CD14-positive monocyte (primary cell): Measurements from ENCODE around the gene RNF130. TPM values are rescaled to one million over a fixed set of nuclear protein-coding genes. Genes with fewer than 3 reads are reported as not detected.
"Not testable (repeated sequence)": the region's sequence is repeated elsewhere in the genome, so short reads cannot be mapped to it uniquely, and the experiment has no call there.

Experiments used
- DNase-seq, 3 donors: peaks; one replicate each; pipeline ENCODE4 v3.0.0-alpha.2; 2011 to 2022
- H2AFZ ChIP-seq: 2 replicates; pipeline ENCODE4 v1.6.0; 2012; ENCODE audit warnings: mild to moderate bottlenecking, low read depth, low read length, inconsistent platforms; ENCODE audit not compliant: insufficient read depth, poor library complexity, severe bottlenecking
- H3K27ac ChIP-seq, 2 donors: 1 replicate in 1 of 2; 2 replicates in 1 of 2; pipeline ENCODE4 v1.5.1; 2012 to 2013; ENCODE audit warnings: low read length in 2 of 2, control low read depth in 1 of 2, inconsistent platforms in 1 of 2, low read depth in 1 of 2, mild to moderate bottlenecking in 1 of 2
- H3K27me3 ChIP-seq, 2 donors: one replicate each; pipeline versions ENCODE4 v1.6.0 to v1.6.1; 2011 to 2013; ENCODE audit warnings: low read length in 2 of 2; ENCODE audit not compliant: control insufficient read depth in 2 of 2, insufficient read depth in 2 of 2
- H3K36me3 ChIP-seq, 2 donors: replicated peaks in 1 of 2; 1 replicate in 1 of 2; 2 replicates in 1 of 2; pipeline versions ENCODE4 v1.5.1 to v1.6.1; 2012 to 2013; ENCODE audit warnings: low read length in 2 of 2, control low read depth in 1 of 2, inconsistent platforms in 1 of 2, mild to moderate bottlenecking in 1 of 2; ENCODE audit not compliant: insufficient read depth in 2 of 2, control insufficient read depth in 1 of 2
- H3K4me1 ChIP-seq, 2 donors: 1 replicate in 1 of 2; 2 replicates in 1 of 2; pipeline versions ENCODE4 v1.5.1 to v1.6.1; 2012 to 2013; ENCODE audit warnings: low read length in 2 of 2, control low read depth in 1 of 2, inconsistent platforms in 1 of 2, mild to moderate bottlenecking in 1 of 2, moderate library complexity in 1 of 2; ENCODE audit not compliant: insufficient read depth in 2 of 2, control insufficient read depth in 1 of 2
- H3K4me2 ChIP-seq: replicated peaks from 2 replicates; pipeline ENCODE3; 2012; ENCODE audit warnings: low read length, moderate library complexity, mild to moderate bottlenecking; ENCODE audit not compliant: poor library complexity, severe bottlenecking; ENCODE audit errors: extremely low read depth
- H3K4me3 ChIP-seq, 3 experiments: fragments of 200-600 bp in 1 of 3; sonication (generic) in 1 of 3; replicated peaks in 1 of 3; 1 replicate in 2 of 3; 2 replicates in 1 of 3; pipeline ENCODE4 v1.5.1; 2011 to 2013; ENCODE audit warnings: low read length in 3 of 3, mild to moderate bottlenecking in 3 of 3, control low read depth in 2 of 3, low read depth in 2 of 3, inconsistent platforms in 1 of 3, moderate library complexity in 1 of 3
- H3K79me2 ChIP-seq: 2 replicates; pipeline ENCODE4 v1.6.0; 2012; ENCODE audit warnings: mild to moderate bottlenecking, control low read depth, inconsistent platforms, low read length, moderate library complexity; ENCODE audit not compliant: insufficient read depth
- H3K9ac ChIP-seq: 2 replicates; pipeline ENCODE4 v1.6.0; 2017; ENCODE audit warnings: low read length, mild to moderate bottlenecking; ENCODE audit not compliant: insufficient read depth, poor library complexity, severe bottlenecking
- H3K9me3 ChIP-seq, 2 donors: replicated peaks in 1 of 2; 1 replicate in 1 of 2; 2 replicates in 1 of 2; pipeline versions ENCODE4 v1.5.1 to v1.6.1; 2012 to 2013; ENCODE audit warnings: low read length in 2 of 2, control low read depth in 1 of 2; ENCODE audit not compliant: control insufficient read depth in 1 of 2, insufficient read depth in 1 of 2
- H4K20me1 ChIP-seq: 2 replicates; pipeline ENCODE4 v1.6.0; 2012; ENCODE audit warnings: mild to moderate bottlenecking, low read length, control low read depth, moderate library complexity; ENCODE audit not compliant: insufficient read depth
- H3K27ac Mint-ChIP-seq, 7 donors: one replicate each; pipeline ENCODE4 v1.8.0; 2020; ENCODE audit warnings: mild to moderate bottlenecking in 7 of 7, mixed read lengths in 7 of 7, moderate library complexity in 6 of 7, inconsistent platforms in 2 of 7
- H3K27me3 Mint-ChIP-seq, 3 donors: one replicate each; pipeline ENCODE4 v1.8.0; 2021 to 2022; ENCODE audit warnings: low read depth in 3 of 3, mild to moderate bottlenecking in 3 of 3, mixed read lengths in 3 of 3, moderate library complexity in 3 of 3, inconsistent platforms in 1 of 3
- H3K36me3 Mint-ChIP-seq, 2 donors: one replicate each; pipeline ENCODE4 v1.8.0; 2020; ENCODE audit warnings: mixed read lengths in 2 of 2, inconsistent platforms in 1 of 2, mild to moderate bottlenecking in 1 of 2
- H3K4me1 Mint-ChIP-seq: one replicate; pipeline ENCODE4 v1.8.0; 2020; ENCODE audit warnings: mild to moderate bottlenecking, mixed read lengths
- H3K4me3 Mint-ChIP-seq, 2 donors: one replicate each; pipeline ENCODE4 v1.8.0; 2020; ENCODE audit warnings: mild to moderate bottlenecking in 2 of 2, mixed read lengths in 2 of 2, moderate library complexity in 1 of 2
- H3K9me3 Mint-ChIP-seq, 7 donors: one replicate each; pipeline ENCODE4 v1.8.0; 2020 to 2022; ENCODE audit warnings: mixed read lengths in 7 of 7, mild to moderate bottlenecking in 6 of 7, moderate library complexity in 6 of 7, inconsistent platforms in 2 of 7
- CTCF ChIP-seq: fragments of 200-600 bp; IDR thresholded peaks from one replicate; pipeline ENCODE4 v1.8.0; 2022; ENCODE audit warnings: antibody characterized with exemption, mild to moderate bottlenecking
- WGBS: methylation state at CpG from one replicate; pipeline ENCODE4 v1.1.5; 2013; ENCODE audit warnings: missing lambda C conversion rate; ENCODE audit not compliant: insufficient coverage; 5-methylcytosine and 5-hydroxymethylcytosine counted together
- intact Hi-C, 2 donors: fragments of 100-400 bp; cut with micrococcal nuclease; formaldehyde crosslinking; loops; one replicate each; pipeline versions ENCODE4 v1.15.0 to v1.15.1; 2023
- polyA plus RNA-seq, 3 donors: library from polyadenylated mRNA; depleted of rRNA in 1 of 3; unstranded in 2 of 3; stranded (reverse) in 1 of 3; fragments of 300-500 nt in 2 of 3; fragments of >200 nt in 1 of 3; fragmentation: Illumina TruSeq in 2 of 3; gene quantifications; 1 replicate in 2 of 3; 2 replicates in 1 of 3; pipeline ENCODE4 v1.2.3, GENCODE V29; 2012 to 2021

Gene RNF130
- polyA plus RNA-seq, 3 donors = 294 to 439 (median 376) TPM

- peaks cover 8 to 15% of the 10 kb centered on the region in 2 donors for H3K9me3 ChIP-seq
- Mint-ChIP-seq H3K4me1 (no peaks in the 10 kb centered on the region), H3K9me3 (peaks cover 13 to 32% (median 17%) of the 10 kb centered on the region in 7 donors), H3K36me3 (peaks cover 25 to 48% of the 10 kb centered on the region in 2 donors), H3K27ac (peak overlapping the region in 1 of 7 donors; percentile 58), H3K27me3 (peaks cover 0 to 3% (median 1%) of the 10 kb centered on the region in 3 donors), H3K4me3 (no peak overlapping the region)
- WGBS = no CpG with 5 or more reads among the region's 1 CpG
- H2AFZ ChIP-seq = no peak overlapping the region
- intact Hi-C loops = no loop called here
- no peak for TF ChIP-seq CTCF
- peaks cover 57% of the 10 kb centered on the region for H4K20me1 ChIP-seq
- H3K36me3 ChIP-seq = peaks cover 0 to 20% of the 10 kb centered on the region in 2 donors
- H3K27ac ChIP-seq = no peak overlapping the region
- H3K4me3 ChIP-seq = no peak overlapping the region
- no peak overlapping the region for H3K9ac ChIP-seq
- no peaks in the 10 kb centered on the region for H3K27me3 ChIP-seq
- H3K4me1 ChIP-seq = no peaks in the 10 kb centered on the region
- H3K79me2 ChIP-seq = peaks cover 8% of the 10 kb centered on the region
- no peak overlapping the region for H3K4me2 ChIP-seq
- DNase-seq = no peak
Observed at GRCh38 chr5:179991106-179991505, 80.5 kb downstream of the RNF130 start.

GRCh38 chr5:179990525-179990924, 81.0 kb downstream of the RNF130 start:
- Histone ChIP-seq H3K79me2 (peaks cover 10% of the 10 kb centered on the region), H3K9me3 (peaks cover 8 to 15% of the 10 kb centered on the region in 2 donors), H3K36me3 (peaks cover 0 to 20% of the 10 kb centered on the region in 2 donors), H4K20me1 (peaks cover 57% of the 10 kb centered on the region)
- H3K27ac ChIP-seq, H3K4me3 ChIP-seq, H3K4me3 Mint-ChIP-seq, H3K27ac Mint-ChIP-seq, H3K4me1 ChIP-seq, H2AFZ ChIP-seq, H3K4me2 ChIP-seq, H3K27me3 ChIP-seq, H3K4me1 Mint-ChIP-seq, H3K27me3 Mint-ChIP-seq, DNase-seq, H3K9ac ChIP-seq, intact Hi-C loops: not testable (repeated sequence)
- Mint-ChIP-seq H3K36me3 (peaks cover 25 to 46% of the 10 kb centered on the region in 2 donors), H3K9me3 (peaks cover 13 to 31% (median 17%) of the 10 kb centered on the region in 7 donors)
- 96% methylated on average over 7 of the region's 8 CpGs for whole genome bisulfite sequencing
